Vagina (tissue), 2 donors: ENCODE results near the gene PRDX4.

Source experiments
- POLR2A ChIP-seq, 2 donors: fragments of 450-650 bp; IDR thresholded peaks; one replicate each; pipeline ENCODE4 v1.6.1; 2017; ENCODE audit warnings: antibody characterized with exemption in 2 of 2, mild to moderate bottlenecking in 2 of 2, moderate library complexity in 2 of 2
- POLR2AphosphoS5 ChIP-seq, 2 donors: sonication (generic); formaldehyde crosslinking; IDR thresholded peaks; one replicate each; pipeline ENCODE4 v1.9.0; 2017; ENCODE audit warnings: antibody characterized with exemption in 2 of 2, mild to moderate bottlenecking in 2 of 2, low read depth in 1 of 2; ENCODE audit not compliant: insufficient read depth in 1 of 2
- TF ChIP-seq, protein P1 (sequence below), 3 experiments: fragments of 450-650 bp in 2 of 3; fragments of 200-600 bp in 1 of 3; sonication (generic) in 1 of 3; IDR thresholded peaks; one replicate each; pipeline ENCODE4 v1.5.1; 2017 to 2019; ENCODE audit warnings: antibody characterized with exemption in 3 of 3, mild to moderate bottlenecking in 2 of 3, moderate library complexity in 2 of 3

DNA sequence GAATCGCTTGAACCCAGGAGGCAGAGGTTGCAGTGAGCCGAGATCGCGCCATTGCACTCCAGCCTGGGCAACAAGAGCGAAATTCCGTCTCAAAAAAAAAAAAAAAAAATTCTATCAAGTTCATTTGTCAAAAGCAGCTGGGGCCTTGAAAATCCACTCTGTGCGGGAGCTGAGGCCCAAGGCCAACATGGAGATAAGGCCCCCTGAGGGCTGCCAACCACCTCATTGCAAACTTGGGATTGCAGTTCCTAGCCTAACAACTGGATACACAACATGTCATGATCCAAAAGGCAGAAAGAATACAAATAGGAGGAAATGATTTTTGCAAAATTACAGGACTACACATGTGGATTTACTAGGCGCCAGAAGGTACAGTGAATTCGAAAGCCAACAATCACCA is 22.5 kb upstream of the PRDX4 start:
- TF ChIP-seq POLR2AphosphoS5 (IDR thresholded peaks at IDR 0.05; ENCODE audit: insufficient read depth in 1 of 2, low read depth in 1 of 2) (no peak), POLR2A (IDR thresholded peaks at IDR 0.05) (no peak)
- TF ChIP-seq, protein P1, sequence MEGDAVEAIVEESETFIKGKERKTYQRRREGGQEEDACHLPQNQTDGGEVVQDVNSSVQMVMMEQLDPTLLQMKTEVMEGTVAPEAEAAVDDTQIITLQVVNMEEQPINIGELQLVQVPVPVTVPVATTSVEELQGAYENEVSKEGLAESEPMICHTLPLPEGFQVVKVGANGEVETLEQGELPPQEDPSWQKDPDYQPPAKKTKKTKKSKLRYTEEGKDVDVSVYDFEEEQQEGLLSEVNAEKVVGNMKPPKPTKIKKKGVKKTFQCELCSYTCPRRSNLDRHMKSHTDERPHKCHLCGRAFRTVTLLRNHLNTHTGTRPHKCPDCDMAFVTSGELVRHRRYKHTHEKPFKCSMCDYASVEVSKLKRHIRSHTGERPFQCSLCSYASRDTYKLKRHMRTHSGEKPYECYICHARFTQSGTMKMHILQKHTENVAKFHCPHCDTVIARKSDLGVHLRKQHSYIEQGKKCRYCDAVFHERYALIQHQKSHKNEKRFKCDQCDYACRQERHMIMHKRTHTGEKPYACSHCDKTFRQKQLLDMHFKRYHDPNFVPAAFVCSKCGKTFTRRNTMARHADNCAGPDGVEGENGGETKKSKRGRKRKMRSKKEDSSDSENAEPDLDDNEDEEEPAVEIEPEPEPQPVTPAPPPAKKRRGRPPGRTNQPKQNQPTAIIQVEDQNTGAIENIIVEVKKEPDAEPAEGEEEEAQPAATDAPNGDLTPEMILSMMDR (IDR thresholded peaks at IDR 0.05), result no peak
